Trophoblast cell (in vitro differentiated cells and primary cell): Measurements from ENCODE around the gene CLDN19.
"Not testable (repeated sequence)": the region's sequence is repeated elsewhere in the genome, so short reads cannot be mapped to it uniquely, and the experiment has no call there.

ENCODE experiments used
- DNase-seq, 2 donors: peaks; one replicate each; pipeline ENCODE4 v3.0.0-alpha.2; 2016
- H2AFZ ChIP-seq: 2 replicates; pipeline ENCODE4 v1.6.1; 2013; ENCODE audit warnings: low read length, moderate library complexity, mild to moderate bottlenecking; ENCODE audit not compliant: insufficient read depth, poor library complexity
- H2AK5ac ChIP-seq: 2 replicates; pipeline ENCODE4 v1.6.1; 2013; ENCODE audit warnings: mild to moderate bottlenecking, low read length
- H2BK120ac ChIP-seq: 2 replicates; pipeline ENCODE4 v1.6.1; 2013; ENCODE audit warnings: low read length, mild to moderate bottlenecking, moderate library complexity; ENCODE audit not compliant: insufficient read depth, poor library complexity
- H2BK12ac ChIP-seq: 2 replicates; pipeline ENCODE4 v1.6.1; 2013; ENCODE audit warnings: mild to moderate bottlenecking, low read length, moderate library complexity
- H2BK5ac ChIP-seq: 2 replicates; pipeline ENCODE4 v1.6.1; 2013; ENCODE audit warnings: low read length, low read depth, moderate library complexity, mild to moderate bottlenecking; ENCODE audit not compliant: poor library complexity
- H3K14ac ChIP-seq: 2 replicates; pipeline ENCODE4 v1.6.1; 2013; ENCODE audit warnings: mild to moderate bottlenecking, low read length
- H3K18ac ChIP-seq: 2 replicates; pipeline ENCODE4 v1.6.1; 2013; ENCODE audit warnings: mild to moderate bottlenecking, low read length
- H3K23ac ChIP-seq: 2 replicates; pipeline ENCODE4 v1.6.1; 2013; ENCODE audit warnings: low read length
- H3K27ac ChIP-seq: 2 replicates; pipeline ENCODE4 v1.5.1; 2013; ENCODE audit warnings: low read depth, mild to moderate bottlenecking, inconsistent platforms, low read length, moderate library complexity
- H3K27me3 ChIP-seq: 2 replicates; pipeline ENCODE4 v1.6.1; 2013; ENCODE audit warnings: inconsistent platforms, mild to moderate bottlenecking, low read length, moderate library complexity; ENCODE audit not compliant: insufficient read depth
- H3K36me3 ChIP-seq, 2 experiments: 1 replicate in 1 of 2; 2 replicates in 1 of 2; pipeline ENCODE4 v1.6.1; 2013; ENCODE audit warnings: low read length in 2 of 2, mild to moderate bottlenecking in 2 of 2, moderate library complexity in 1 of 2; ENCODE audit not compliant: insufficient read depth in 2 of 2, control insufficient read depth in 1 of 2
- H3K4ac ChIP-seq: 2 replicates; pipeline ENCODE4 v1.6.1; 2013; ENCODE audit warnings: low read depth, mild to moderate bottlenecking, low read length, moderate library complexity
- H3K4me1 ChIP-seq, 2 experiments: 1 replicate in 1 of 2; 2 replicates in 1 of 2; pipeline ENCODE4 v1.6.1; 2013; ENCODE audit warnings: low read length in 2 of 2, mild to moderate bottlenecking in 2 of 2, moderate library complexity in 1 of 2; ENCODE audit not compliant: insufficient read depth in 2 of 2, control insufficient read depth in 1 of 2
- H3K4me2 ChIP-seq: 2 replicates; pipeline ENCODE4 v1.6.1; 2013; ENCODE audit warnings: inconsistent platforms, mild to moderate bottlenecking, low read length, moderate library complexity
- H3K4me3 ChIP-seq: 2 replicates; pipeline ENCODE4 v1.5.1; 2013; ENCODE audit warnings: mild to moderate bottlenecking, low read depth, low read length, inconsistent platforms
- H3K79me1 ChIP-seq: one replicate; pipeline ENCODE4 v1.6.1; 2013; ENCODE audit warnings: low read length
- H3K79me2 ChIP-seq: 2 replicates; pipeline ENCODE4 v1.6.1; 2013; ENCODE audit warnings: low read length, mild to moderate bottlenecking; ENCODE audit not compliant: control insufficient read depth, insufficient read depth, poor library complexity
- H3K9ac ChIP-seq: 2 replicates; pipeline ENCODE4 v1.6.1; 2013; ENCODE audit warnings: mild to moderate bottlenecking, low read length
- H3K9me3 ChIP-seq: 2 replicates; pipeline ENCODE4 v1.6.1; 2013; ENCODE audit warnings: low read depth, mild to moderate bottlenecking, control low read depth, inconsistent platforms, low read length; ENCODE audit not compliant: insufficient read depth
- H4K12ac ChIP-seq: 2 replicates; pipeline ENCODE4 v1.6.1; 2013; ENCODE audit warnings: low read depth, mild to moderate bottlenecking, low read length, moderate library complexity
- H4K8ac ChIP-seq: 2 replicates; pipeline ENCODE4 v1.6.1; 2013; ENCODE audit warnings: low read depth, mild to moderate bottlenecking, low read length, moderate library complexity
- H4K91ac ChIP-seq: one replicate; pipeline ENCODE4 v1.6.1; 2013; ENCODE audit warnings: low read depth, mild to moderate bottlenecking, low read length, moderate library complexity
- WGBS: extraction: QIAGEN DNeasy Blood & Tissue Kit; methylation state at CpG from one replicate; pipeline ENCODE4 v1.1.7; 2013; ENCODE audit warnings: missing lambda C conversion rate; ENCODE audit not compliant: insufficient read length, insufficient coverage; ENCODE audit errors: extremely low coverage; 5-methylcytosine and 5-hydroxymethylcytosine counted together

Gene CLDN19

GRCh38 chr1:42725820-42726219, 14.2 kb downstream of the CLDN19 start:
- H3K36me3 ChIP-seq, H4K8ac ChIP-seq, H4K91ac ChIP-seq, DNase-seq, H3K4ac ChIP-seq, H3K4me2 ChIP-seq, H3K27me3 ChIP-seq, H3K27ac ChIP-seq, H3K4me1 ChIP-seq, H4K12ac ChIP-seq, H3K9ac ChIP-seq, H2BK120ac ChIP-seq, H3K4me3 ChIP-seq, H2BK12ac ChIP-seq, H3K9me3 ChIP-seq, H2AFZ ChIP-seq, H2AK5ac ChIP-seq, H3K23ac ChIP-seq, H3K14ac ChIP-seq, H2BK5ac ChIP-seq, H3K79me2 ChIP-seq, H3K18ac ChIP-seq, H3K79me1 ChIP-seq: not testable (repeated sequence)
- no CpG with 5 or more reads among the region's 4 CpGs for WGBS

GRCh38 chr1:42723511-42723910, 16.5 kb downstream of the CLDN19 start:
- Histone ChIP-seq H2AK5ac (no peak overlapping the region), H4K91ac (no peak overlapping the region), H3K36me3 (no peaks in the 10 kb centered on the region), H3K4me2 (no peak overlapping the region), H4K12ac (no peak overlapping the region), H3K27me3 (no peaks in the 10 kb centered on the region), H2AFZ (no peak overlapping the region), H3K9ac (no peak overlapping the region), H2BK120ac (no peak overlapping the region), H3K79me2 (no peaks in the 10 kb centered on the region), H3K4ac (no peak overlapping the region), H3K4me1 (no peaks in the 10 kb centered on the region), H2BK12ac (no peak overlapping the region), H3K79me1 (no peaks in the 10 kb centered on the region), H2BK5ac (no peak overlapping the region), H3K18ac (no peak overlapping the region), H3K14ac (no peak overlapping the region), H3K27ac (no peak overlapping the region), H3K4me3 (no peak overlapping the region), H3K23ac (no peak overlapping the region), H3K9me3 (no peaks in the 10 kb centered on the region), H4K8ac (no peak overlapping the region)
- no CpG with 5 or more reads among the region's 6 CpGs for WGBS
- peak; percentile 91 to 95 for DNase-seq

DNA sequence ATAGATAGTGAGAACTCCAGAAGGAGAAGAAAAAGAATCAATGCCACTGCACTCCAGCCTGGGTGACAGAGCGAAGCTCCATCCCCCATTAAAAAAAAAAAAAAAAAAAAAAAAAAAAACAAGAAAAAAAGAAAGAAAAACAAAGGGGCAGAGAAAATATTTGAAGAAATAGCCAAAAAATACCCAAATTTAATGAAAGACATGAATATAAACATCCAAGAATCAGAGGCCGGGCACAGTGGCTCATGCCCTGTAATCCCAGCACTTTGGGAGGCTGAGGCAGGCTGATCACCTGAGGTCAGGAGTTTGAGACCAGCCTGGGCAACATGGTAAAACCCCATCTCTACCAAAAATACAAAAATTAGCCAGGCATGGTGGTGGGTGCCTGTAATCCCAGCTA, 17.6 kb downstream of the CLDN19 start:
- not testable (repeated sequence) for H3K79me2 ChIP-seq, H3K14ac ChIP-seq, H3K4me1 ChIP-seq, H3K23ac ChIP-seq, H2AK5ac ChIP-seq, H3K4ac ChIP-seq, H3K4me2 ChIP-seq, H3K27me3 ChIP-seq, DNase-seq, H3K9ac ChIP-seq, H2AFZ ChIP-seq, H2BK120ac ChIP-seq, H3K4me3 ChIP-seq, H4K8ac ChIP-seq, H3K27ac ChIP-seq, H2BK5ac ChIP-seq, H3K18ac ChIP-seq, H3K9me3 ChIP-seq, H4K91ac ChIP-seq, H2BK12ac ChIP-seq, H3K36me3 ChIP-seq, H4K12ac ChIP-seq, H3K79me1 ChIP-seq
- no CpG with 5 or more reads among the region's 2 CpGs for WGBS

DNA sequence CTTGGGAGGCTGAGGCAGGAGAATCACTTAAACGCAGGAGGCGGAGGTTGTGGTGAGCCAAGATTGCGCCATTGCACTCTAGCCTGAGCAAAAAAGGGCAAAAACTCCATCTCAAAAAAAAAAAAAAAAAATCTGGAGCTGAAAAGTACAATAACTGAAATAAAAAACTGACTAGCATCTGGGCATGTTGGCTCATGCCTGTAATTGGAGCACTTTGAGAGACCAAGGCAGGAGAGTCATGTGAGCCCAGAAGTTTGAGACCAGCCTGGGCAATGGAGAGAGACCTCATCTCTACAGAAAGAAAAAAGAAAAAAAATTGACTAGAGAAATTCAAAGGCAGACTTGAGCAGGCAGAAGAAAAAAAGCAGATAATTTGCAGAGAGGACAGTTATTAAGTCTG, 18.1 kb downstream of the CLDN19 start:
- no peak overlapping the region for H3K4me3 ChIP-seq

More for the DNA sequence above, 18.1 kb downstream of the CLDN19 start:
- Histone ChIP-seq H3K27me3 (no peaks in the 10 kb centered on the region), H4K8ac (no peak overlapping the region), H2BK120ac (no peak overlapping the region), H3K79me1 (no peaks in the 10 kb centered on the region), H3K18ac (no peak overlapping the region), H4K91ac (no peak overlapping the region), H2AFZ (no peak overlapping the region), H3K36me3 (peaks cover 0 to 3% of the 10 kb centered on the region in 2 experiments), H2BK5ac (no peak overlapping the region), H3K27ac (no peak overlapping the region), H3K9me3 (no peaks in the 10 kb centered on the region), H3K4ac (no peak overlapping the region), H2BK12ac (no peak overlapping the region), H3K4me1 (no peaks in the 10 kb centered on the region), H3K4me2 (no peak overlapping the region), H4K12ac (no peak overlapping the region), H3K9ac (no peak overlapping the region), H3K14ac (no peak overlapping the region), H3K23ac (no peak overlapping the region), H2AK5ac (no peak overlapping the region), H3K79me2 (no peaks in the 10 kb centered on the region)
- no CpG with 5 or more reads among the region's 3 CpGs for WGBS
- DNase-seq, result no peak
